GM21576 (cell line): ENCODE data around the gene RNF182.
"Not testable (repeated sequence)": the region's sequence is repeated elsewhere in the genome, so short reads cannot be mapped to it uniquely, and the experiment has no call there.

Experiments
- ATAC-seq: cut with Tn5 transposase; IDR thresholded peaks from one replicate; pipeline ENCODE4 v1.9.1; 2021; ENCODE audit warnings: mild to moderate bottlenecking, moderate library complexity; ENCODE audit not compliant: unreplicated experiment

RNF182 gene

GRCh38 chr6:13998356-13998755, 73.6 kb downstream of the RNF182 start:
- no peak for ATAC-seq

- no peak for ATAC-seq
Measured at GRCh38 chr6:14000901-14001300, 76.1 kb downstream of the RNF182 start.

- ATAC-seq = no peak
Measured at GRCh38 chr6:14001329-14002012, 76.7 kb downstream of the RNF182 start.

- no peak for ATAC-seq
Measured at GRCh38 chr6:14002176-14002947, 77.6 kb downstream of the RNF182 start.

- ATAC-seq = no peak
Measured at GRCh38 chr6:14004258-14004657, 79.5 kb downstream of the RNF182 start.

- ATAC-seq = no peak
Measured at GRCh38 chr6:14008809-14009208, 84.1 kb downstream of the RNF182 start.

- no peak for ATAC-seq
Measured at GRCh38 chr6:14009431-14009830, 84.7 kb downstream of the RNF182 start.

GRCh38 chr6:14010275-14010674, 85.5 kb downstream of the RNF182 start:
- ATAC-seq = no peak

- no peak for ATAC-seq
Measured at GRCh38 chr6:14012313-14013030, 87.7 kb downstream of the RNF182 start.

- no peak for ATAC-seq
Measured at GRCh38 chr6:14015964-14016363, 91.2 kb downstream of the RNF182 start.

GRCh38 chr6:14016432-14016831, 91.7 kb downstream of the RNF182 start:
- ATAC-seq = no peak

GRCh38 chr6:14016935-14017625, 92.3 kb downstream of the RNF182 start:
- ATAC-seq = no peak

- no peak for ATAC-seq
Measured at GRCh38 chr6:14017626-14018475, 93.1 kb downstream of the RNF182 start.

GRCh38 chr6:14018559-14018958, 93.8 kb downstream of the RNF182 start:
- not testable (repeated sequence) for ATAC-seq

- no peak for ATAC-seq
Measured at GRCh38 chr6:14020551-14020950, 95.8 kb downstream of the RNF182 start.

- no peak for ATAC-seq
Measured at GRCh38 chr6:14021449-14021848, 96.7 kb downstream of the RNF182 start.

GRCh38 chr6:14022673-14023072, 97.9 kb downstream of the RNF182 start:
- no peak for ATAC-seq

- ATAC-seq = no peak
Measured at GRCh38 chr6:14023855-14024254, 99.1 kb downstream of the RNF182 start.

- no peak for ATAC-seq
Measured at GRCh38 chr6:14025160-14025559, 100.4 kb downstream of the RNF182 start.

- ATAC-seq = no peak
Measured at GRCh38 chr6:14026831-14027539, 102.2 kb downstream of the RNF182 start.
